ENCODE measurements around the gene ACTR1B.
"Not testable (repeated sequence)": the region's sequence is repeated elsewhere in the genome, so short reads cannot be mapped to it uniquely, and the experiment has no call there.

Gene ACTR1B

DNA sequence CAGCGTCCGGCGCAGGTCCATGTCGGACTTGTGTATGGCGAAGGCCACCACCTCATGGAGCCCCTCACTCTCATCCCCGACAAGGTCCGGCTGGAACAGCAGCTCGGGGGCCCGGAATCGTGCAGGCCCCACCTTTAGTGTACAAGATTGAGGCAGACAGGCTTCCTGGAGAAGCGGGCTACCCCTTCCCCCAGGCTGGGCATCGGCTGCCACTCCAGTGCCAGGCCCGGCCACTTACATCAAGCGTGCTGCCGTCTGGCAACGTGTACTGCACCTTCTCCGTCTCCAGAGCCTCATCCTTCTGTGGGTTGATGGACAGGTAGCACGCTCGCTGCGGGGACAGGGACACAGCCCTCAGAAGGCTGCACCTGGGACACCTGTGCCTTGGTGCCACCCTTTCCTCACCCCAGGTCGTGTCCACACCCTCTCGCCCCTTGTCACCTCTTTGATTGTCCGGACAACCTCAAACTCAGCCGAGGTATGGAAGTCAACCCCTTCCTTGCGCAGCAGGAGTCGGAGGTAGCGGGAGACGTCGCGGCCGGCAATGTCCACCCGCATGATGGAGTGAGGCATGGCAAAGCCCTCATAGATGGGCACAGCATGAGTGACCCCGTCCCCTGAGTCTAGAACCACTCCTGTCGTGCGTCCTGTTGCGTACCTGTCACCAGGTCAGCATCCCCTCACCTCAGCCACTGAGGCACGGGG, 5.7 kb downstream of the ACTR1B start:
- no peak for DNase-seq

DNA sequence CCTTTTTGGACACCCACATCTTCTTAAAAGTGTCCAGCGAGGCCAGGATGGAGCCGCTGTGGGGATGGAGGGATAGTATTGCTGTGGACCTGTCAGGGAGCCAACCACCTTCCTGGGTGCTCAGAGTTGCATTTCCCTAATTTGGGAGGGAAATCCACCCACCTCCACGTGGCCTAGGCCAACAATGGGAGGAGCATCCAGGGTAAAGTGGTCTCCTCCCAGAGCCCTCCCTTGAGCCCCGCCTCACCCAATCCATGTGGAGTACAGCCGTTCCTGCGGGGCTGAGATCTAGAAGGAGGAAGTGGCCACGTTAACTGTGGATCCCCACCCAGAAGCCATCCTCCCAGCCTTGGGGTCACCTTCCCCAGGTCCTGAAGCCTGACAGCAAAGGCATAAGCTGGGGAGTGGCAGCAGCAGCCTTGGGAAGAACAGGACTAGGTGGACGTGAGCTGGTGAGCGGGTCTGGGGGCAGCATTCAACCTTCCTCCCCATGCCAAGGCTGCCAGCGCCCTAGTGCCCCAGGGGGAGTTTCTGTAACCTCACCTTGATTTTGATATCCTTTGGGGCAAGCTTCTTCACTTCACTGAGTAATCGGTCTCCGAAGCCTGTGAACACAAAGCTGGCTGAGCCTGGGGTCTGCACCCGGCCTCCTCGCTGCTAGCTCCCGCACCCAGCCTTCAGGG, 6.8 kb downstream of the ACTR1B start:
- DNase-seq = no peak

- no peak for DNase-seq
Observed at GRCh38 chr2:97656129-97656755, 7.6 kb downstream of the ACTR1B start.

GRCh38 chr2:97654791-97655190, 9.1 kb downstream of the ACTR1B start:
- DNase-seq = no peak

GRCh38 chr2:97654309-97654708, 9.5 kb downstream of the ACTR1B start:
- no peak for DNase-seq

- no peak for DNase-seq
Observed at GRCh38 chr2:97653874-97654273, 10.0 kb downstream of the ACTR1B start.

DNA sequence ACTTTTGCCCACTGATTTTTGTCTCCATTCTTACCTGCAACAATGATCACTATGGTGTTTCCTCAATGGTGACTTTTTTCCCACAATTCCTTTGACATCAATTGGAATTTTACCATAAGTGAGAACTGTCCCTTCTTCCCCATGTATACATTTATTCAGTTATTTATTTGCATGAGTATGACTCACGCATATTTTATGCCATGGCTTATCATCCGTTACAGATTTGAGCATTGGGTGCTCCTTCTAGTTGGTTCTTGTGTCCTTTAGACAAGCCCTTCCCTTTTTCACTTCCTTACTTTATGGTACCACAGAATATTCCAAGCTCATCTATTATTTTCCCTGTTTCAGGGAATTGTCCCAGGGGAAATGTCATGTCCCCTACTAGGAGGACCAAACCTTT, 10.4 kb downstream of the ACTR1B start:
- DNase-seq = no peak

DNA sequence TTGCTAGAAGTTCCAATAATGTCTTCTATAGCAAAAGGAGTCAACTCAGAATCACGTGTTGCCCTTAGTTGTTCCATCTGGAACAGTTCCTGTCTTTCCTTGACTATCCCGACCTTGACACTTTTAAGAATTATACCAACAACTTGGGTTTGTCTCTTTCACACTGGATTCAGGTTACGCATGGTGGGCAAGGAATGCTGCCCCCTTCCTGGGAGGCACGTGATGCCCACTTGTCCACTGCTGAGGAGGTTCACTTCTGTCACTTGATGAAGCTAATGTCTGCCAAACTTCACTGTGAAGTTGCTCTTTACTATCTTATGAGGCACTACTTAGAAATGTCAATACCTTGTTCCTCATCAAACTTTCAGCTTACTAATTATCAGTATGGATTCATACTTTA, 12.7 kb downstream of the ACTR1B start:
- no peak for DNase-seq

- DNase-seq = no peak
Observed at GRCh38 chr2:97646977-97647376, 16.9 kb downstream of the ACTR1B start.

DNA sequence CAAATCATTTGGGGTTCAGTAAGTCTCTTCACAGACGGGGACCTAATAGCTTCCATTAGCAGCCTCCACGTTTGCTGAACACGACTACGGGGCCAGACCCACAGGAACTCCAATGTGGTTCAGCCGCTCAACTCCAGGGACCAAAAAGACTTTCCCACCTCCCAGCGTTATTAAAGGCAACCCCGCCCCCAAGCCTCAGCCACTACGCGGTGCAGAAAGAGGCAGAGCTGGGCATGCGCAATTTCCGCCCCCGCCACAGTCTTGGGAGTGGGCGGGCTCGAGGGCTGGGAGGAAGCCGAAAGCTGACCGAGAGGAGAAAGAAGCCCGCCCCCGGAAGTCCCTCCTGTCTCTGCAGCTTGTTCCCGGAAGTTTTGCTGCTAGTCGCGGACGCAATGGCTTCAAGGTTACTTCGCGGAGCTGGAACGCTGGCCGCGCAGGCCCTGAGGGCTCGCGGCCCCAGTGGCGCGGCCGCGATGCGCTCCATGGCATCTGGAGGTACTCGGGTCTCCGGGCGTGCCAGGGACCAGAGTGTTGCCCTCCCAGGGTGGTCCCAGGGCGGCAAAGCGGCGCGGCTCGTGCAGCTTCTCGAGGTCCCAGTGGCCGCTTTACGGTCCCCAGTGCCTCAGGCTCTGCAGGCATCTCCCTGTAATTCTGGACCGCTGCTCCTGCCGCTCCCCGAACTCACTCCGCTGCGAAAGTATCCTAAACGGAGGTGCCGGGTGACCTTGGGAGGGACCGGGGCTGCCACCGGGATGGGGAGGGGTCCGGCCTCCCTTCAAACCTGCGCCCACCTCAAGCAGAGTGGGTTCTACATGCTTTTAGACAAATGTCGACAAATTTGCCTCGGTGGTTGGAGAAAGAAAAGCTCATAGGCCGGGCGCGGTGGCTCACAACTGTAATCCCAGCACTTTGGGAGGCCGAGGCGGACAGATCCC, 17.9 kb downstream of the ACTR1B start, which contains the start of gene COX5B:
TSS of gene COX5B (plus strand) at position 368 of the 935 bp plus-strand sequence. CDS start at position 393, 25 bp downstream.
- peak; percentile 98 for DNase-seq

- DNase-seq = no peak
Observed at GRCh38 chr2:97645112-97645694, 18.6 kb downstream of the ACTR1B start.

DNA sequence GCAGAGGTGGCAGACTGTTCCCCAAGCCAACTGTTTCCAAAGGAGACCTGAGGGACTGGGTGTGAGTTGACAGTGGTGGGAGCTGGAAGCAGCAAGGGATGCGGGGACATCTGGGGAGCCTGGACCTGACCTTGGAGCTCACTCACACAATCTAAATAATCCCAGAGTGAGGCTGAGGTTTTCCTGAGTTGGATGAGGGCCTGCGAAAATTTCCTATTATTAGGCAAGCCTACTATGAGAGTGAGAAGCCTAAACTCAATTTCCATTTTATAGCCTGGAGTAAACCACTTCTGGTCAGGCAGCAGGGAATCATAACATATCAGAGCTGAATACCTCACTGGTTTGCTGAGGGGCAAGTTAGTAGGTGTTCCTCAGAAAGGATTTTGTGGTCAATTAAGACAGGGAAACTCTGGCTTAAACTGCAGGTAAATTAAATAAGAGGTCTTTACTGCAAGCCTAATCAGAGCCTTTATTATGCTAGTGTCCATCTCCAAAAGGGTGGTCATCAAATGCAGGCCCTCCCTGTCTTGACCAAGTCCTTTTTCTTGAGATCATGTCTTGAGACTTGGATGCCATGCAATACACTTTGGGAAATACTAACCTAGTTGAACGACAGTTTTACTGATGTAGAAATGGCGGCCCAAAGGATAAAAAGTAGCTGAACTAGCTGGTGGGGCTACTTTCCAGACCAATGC, 19.7 kb downstream of the ACTR1B start:
- DNase-seq = no peak

DNA sequence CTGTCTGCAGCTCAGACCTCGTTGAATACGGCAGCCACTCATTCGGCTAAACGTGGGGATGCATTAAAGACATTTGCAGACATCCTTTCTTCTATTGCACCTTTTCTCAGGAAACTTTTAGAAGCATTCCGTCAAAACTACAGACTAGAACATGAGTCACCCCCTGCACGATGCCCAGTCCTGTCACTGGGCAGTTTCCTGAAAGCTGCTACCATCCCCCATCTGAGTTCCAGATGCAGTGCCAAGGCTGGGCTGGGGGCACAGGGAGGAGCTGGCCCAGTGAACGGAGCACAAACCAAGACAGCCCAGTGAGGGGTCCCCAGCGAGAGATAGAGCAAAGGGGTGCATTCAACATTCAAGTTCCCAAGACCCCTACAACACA, 37.8 kb downstream of the ACTR1B start:
- DNase-seq = not testable (repeated sequence)

DNA sequence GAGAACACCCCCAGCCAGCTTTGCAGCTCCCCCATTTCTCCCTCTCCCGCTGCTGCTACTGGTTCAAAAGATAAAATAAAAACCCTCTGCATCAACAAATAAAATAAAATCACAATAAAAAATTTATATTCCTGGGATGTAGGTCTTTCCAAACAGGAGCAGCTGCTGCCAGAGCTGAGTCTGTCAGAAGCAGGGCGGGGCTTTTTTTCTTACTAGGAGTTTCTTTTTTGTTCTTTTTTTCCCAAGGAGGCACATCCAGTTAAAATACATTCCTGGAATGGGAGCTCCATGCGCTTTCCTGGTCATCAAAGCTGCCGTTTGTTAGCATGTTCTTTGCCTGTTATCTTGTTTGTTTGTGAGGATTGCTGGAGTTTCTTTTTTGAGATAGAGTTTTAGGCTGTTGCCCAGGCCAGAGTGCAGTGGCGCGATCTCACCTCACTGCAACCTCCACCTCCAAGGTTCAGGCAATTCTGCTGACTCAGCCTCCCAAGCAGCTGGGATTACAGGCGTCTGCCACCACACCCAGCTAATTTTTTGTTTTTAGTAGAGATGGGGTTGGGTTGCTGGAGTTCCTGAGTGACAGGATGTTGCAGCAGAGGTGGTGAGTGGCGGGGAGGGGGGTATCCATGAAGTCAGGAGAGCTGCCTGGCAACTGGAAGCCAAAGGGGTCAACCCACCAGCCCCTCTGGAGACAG, 38.3 kb downstream of the ACTR1B start:
- DNase-seq = not testable (repeated sequence)

DNA sequence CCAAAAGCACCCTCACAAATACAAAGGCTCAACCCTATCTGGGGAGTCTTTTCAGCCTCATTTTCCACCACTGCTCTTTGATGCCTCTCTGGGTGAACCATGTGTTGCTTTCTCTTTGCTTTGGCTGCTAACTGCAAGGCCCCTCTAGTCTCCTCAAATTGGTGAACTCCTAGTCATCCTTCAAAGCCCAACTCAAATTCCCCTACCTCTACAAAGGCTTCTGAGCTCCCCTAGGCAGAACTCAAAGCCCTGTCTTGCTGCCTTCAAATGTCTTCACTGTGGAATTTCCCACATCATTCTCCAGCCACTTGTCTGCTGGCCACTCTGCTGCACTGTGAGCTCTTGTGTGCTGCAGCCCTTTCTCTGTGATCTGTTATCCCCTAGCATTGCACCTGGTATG, 40.9 kb downstream of the ACTR1B start:
- not testable (repeated sequence) for DNase-seq

DNA sequence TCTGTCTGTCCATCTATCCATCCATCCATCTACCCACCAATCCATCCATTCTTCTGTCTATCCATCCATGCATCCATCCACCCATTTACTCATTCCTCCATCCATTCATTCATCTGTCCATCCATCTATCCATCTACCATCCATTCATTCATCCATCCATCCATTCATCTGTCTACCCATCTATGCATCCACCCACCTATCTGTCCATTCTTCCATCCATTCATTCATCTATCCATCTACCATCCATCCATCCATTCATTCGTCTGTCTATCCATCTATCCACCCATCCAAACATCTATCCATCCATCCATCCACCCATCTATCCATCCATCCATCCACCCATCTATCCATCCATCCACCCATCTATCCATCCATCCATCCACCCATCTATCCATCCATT, 43.4 kb downstream of the ACTR1B start:
- DNase-seq = not testable (repeated sequence)

DNA sequence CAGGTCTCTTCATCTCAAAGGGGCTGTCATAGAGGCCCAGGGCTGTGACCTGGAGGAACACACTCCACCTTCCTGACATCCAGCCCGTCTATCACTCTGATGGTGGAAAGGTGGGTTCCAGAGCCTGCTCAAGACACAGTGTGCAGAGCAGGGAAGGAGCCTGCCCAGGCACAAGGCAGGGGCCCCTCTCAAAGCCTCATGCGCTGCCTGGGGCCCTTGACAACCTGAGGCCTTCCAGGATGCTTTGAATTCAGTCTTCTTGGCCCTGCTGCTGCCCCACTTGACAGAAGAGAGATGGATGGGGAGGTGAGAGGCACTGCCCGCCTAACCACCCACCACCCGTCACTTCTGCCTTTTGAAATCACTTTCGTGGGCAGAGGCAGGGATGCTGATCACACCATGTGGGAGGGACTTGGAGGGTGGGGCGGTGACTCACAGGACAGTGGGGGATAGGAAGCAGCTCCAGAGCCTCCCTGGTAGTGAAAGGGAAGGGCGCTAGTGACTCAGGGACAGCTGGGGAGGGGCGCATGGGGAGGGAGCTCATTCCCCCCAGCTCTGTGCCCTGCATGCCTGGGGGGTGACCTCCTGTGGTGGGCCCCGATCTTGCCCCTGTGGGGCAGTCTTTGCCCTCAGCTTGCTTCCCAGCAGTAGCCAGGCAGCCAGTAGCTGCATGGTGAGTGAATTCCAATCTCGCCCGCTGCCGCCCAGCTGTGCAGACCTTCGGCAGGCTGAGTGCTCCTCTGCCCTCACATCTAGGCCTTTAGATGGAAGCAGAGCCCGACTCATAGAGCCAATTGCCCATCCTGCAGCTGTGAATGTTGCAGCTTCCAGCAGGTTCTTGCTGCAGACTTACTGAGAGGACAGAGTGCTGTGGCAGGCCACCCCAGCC, 44.7 kb downstream of the ACTR1B start:
- DNase-seq = not testable (repeated sequence)

GRCh38 chr2:97617911-97618310, 45.9 kb downstream of the ACTR1B start:
- no peak for DNase-seq

DNA sequence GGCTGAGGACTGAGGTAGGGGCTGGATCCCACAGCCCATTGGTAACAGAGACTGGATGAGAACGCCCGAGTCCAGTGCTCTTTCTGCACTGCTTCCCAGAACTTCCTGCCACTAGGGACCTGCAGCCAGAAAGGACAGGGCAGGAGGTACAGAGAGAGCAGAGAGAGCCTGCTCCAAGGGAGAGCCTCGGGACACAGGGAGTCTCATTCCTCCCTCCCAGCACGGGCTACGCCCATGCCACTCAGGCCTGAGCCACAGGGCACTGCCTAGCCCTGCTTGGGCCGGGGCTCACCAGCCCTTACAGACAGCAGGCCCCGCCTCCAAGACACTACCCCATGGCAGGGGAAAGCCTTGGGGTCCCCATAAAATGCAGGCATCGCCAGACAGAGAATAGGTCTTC, 48.1 kb downstream of the ACTR1B start:
- DNase-seq = not testable (repeated sequence)

DNA sequence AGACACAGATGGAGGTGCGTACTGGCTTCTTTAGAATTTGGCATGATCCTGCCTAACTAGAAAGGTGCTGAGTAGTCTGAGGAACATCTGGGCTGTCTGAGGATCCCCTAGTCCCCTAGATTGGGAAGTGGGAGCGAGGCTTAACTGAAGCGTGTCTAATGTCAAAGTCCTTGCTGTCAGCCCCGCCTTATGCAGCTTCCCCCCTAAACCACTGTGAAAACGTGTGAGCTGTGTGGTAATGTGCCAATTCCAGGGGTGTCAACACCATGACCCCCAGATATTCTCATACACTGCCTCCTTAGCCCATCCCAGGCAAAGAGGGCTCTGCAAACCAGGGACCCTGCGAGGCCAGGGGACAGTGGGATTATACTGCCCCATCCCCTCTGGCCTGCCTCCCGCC, 51.9 kb downstream of the ACTR1B start:
- DNase-seq = not testable (repeated sequence)

Measured in DMS79 (cell line).